Left kidney (tissue), 2 donors: ENCODE data around the gene MACC1. TPM values are rescaled to one million over a fixed set of nuclear protein-coding genes. Genes with fewer than 3 reads are reported as not detected.
"Not testable (repeated sequence)": the region's sequence is repeated elsewhere in the genome, so short reads cannot be mapped to it uniquely, and the experiment has no call there.

Experiments
- DNase-seq: peaks from one replicate; pipeline ENCODE4 v3.0.0-alpha.2; 2013
- polyA plus RNA-seq: library from polyadenylated mRNA; unstranded; fragments of 120-200 nt; gene quantifications from one replicate; pipeline ENCODE4 v1.2.1, GENCODE V29; 2013; ENCODE audit not compliant: insufficient read length

MACC1 gene
- polyA plus RNA-seq, 1 donor = 10.8 TPM

- not testable (repeated sequence) for DNase-seq
Measured at GRCh38 chr7:20126060-20126459, 91.1 kb downstream of the MACC1 start.

GRCh38 chr7:20124087-20124486, 93.1 kb downstream of the MACC1 start:
- not testable (repeated sequence) for DNase-seq

GRCh38 chr7:20122653-20123316, 94.4 kb downstream of the MACC1 start:
- not testable (repeated sequence) for DNase-seq

GRCh38 chr7:20122073-20122472, 95.1 kb downstream of the MACC1 start:
- no peak for DNase-seq

- DNase-seq = no peak
Measured at GRCh38 chr7:20121404-20121803, 95.8 kb downstream of the MACC1 start.

- not testable (repeated sequence) for DNase-seq
Measured at GRCh38 chr7:20120611-20121168, 96.5 kb downstream of the MACC1 start.

GRCh38 chr7:20116869-20117268, 100.3 kb downstream of the MACC1 start:
- no peak for DNase-seq

GRCh38 chr7:20114468-20114867, 102.7 kb downstream of the MACC1 start:
- DNase-seq = no peak

GRCh38 chr7:20113427-20114027, 103.7 kb downstream of the MACC1 start:
- DNase-seq = no peak

GRCh38 chr7:20112696-20113095, 104.5 kb downstream of the MACC1 start:
- no peak for DNase-seq

- no peak for DNase-seq
Measured at GRCh38 chr7:20111821-20112542, 105.2 kb downstream of the MACC1 start.

GRCh38 chr7:20107582-20107981, 109.6 kb downstream of the MACC1 start:
- DNase-seq = no peak

- DNase-seq = no peak
Measured at GRCh38 chr7:20104696-20105095, 112.5 kb downstream of the MACC1 start.

GRCh38 chr7:20102982-20103381, 114.2 kb downstream of the MACC1 start:
- DNase-seq = no peak

GRCh38 chr7:20095862-20096261, 121.3 kb downstream of the MACC1 start:
- DNase-seq = no peak

GRCh38 chr7:20095436-20095835, 121.7 kb downstream of the MACC1 start:
- DNase-seq = no peak

- DNase-seq = no peak
Measured at GRCh38 chr7:20089431-20089830, 127.8 kb downstream of the MACC1 start.

- no peak for DNase-seq
Measured at GRCh38 chr7:20085086-20085485, 132.1 kb downstream of the MACC1 start.

Other genes with a start within 250 kb of the MACC1 start
- gene ITGB8, start 113.5 kb upstream of the MACC1 start, polyA plus RNA-seq = 55.7 TPM